Measurements from ENCODE around the gene NAA80. TPM values are rescaled to one million over a fixed set of nuclear protein-coding genes. Genes with fewer than 3 reads are reported as not detected.
"Not testable (repeated sequence)": the region's sequence is repeated elsewhere in the genome, so short reads cannot be mapped to it uniquely, and the experiment has no call there.

NAA80 gene
- total and polyA plus RNA-seq, 10 of the 15 experiments (the other 5 are each of a cell fraction or from before 2014, with no cell fraction given), result 0.48 to 12.7 (median 6.7) TPM

GRCh38 chr3:50272911-50273688, 26.1 kb downstream of the NAA80 start (continued):
- no peak for TF ChIP-seq ZBTB40 (IDR thresholded peaks at IDR 0.05; ENCODE audit: borderline replicate concordance)
- TF ChIP-seq CREM (IDR thresholded peaks at IDR 0.05; ENCODE audit: low read depth), result no peak
- no peak for TF ChIP-seq MYB (IDR thresholded peaks at IDR 0.05; ENCODE audit: borderline replicate concordance, low read depth, low read length)
- TF ChIP-seq BCL11A (IDR thresholded peaks at IDR 0.05; ENCODE audit: low read depth, low read length), result no peak

- not testable (repeated sequence) for H3K27me3 ChIP-seq (replicated peaks in 1 of 2; ENCODE audit: control insufficient read depth in 2 of 2, insufficient read depth in 2 of 2, low read length in 1 of 2); H3K36me3 ChIP-seq (ENCODE audit: control insufficient read depth in 2 of 2, insufficient read depth in 2 of 2, low read length in 1 of 2); H3K4me3 ChIP-seq; H3K79me2 ChIP-seq (ENCODE audit: control insufficient read depth, insufficient read depth, low read length); H3K9me3 ChIP-seq (replicated peaks; ENCODE audit: control insufficient read depth, insufficient read depth, low read length); H3K27ac ChIP-seq (ENCODE audit: control insufficient read depth, insufficient read depth); H3K9ac ChIP-seq (ENCODE audit: control insufficient read depth, insufficient read depth, low read length); DNase-seq (ENCODE audit: low read depth, low spot score); H3K4me1 ChIP-seq (ENCODE audit: control insufficient read depth, insufficient read depth, low read length); BruUV-seq (replicated peaks); FAIRE-seq; H2AFZ ChIP-seq (ENCODE audit: control insufficient read depth, low read depth, low read length); ATAC-seq; H4K20me1 ChIP-seq (ENCODE audit: control insufficient read depth, insufficient read depth)
- SMC1A ChIA-PET (ENCODE audit: uncharacterized antibody, unreplicated experiment), result interaction anchor here (0.8 to 1.7 kb wide), 6 partner anchors 9 to 78 kb away, joined by 3 to 6 read pairs (median 4); no protein-coding TSS in a partner anchor
- CTCF ChIA-PET, result interaction anchor here (0.6 to 3.1 kb wide), 12 partner anchors 12 to 202 kb away, joined by 3 to 24 read pairs (median 5); partner anchors contain the start of gene GNAT1
- intact Hi-C loops (cut with micrococcal nuclease; ENCODE audit: unreplicated experiment) (loop anchor here (2.0 kb wide), 1 partner anchor 26 kb away; no protein-coding TSS in a partner anchor), in situ Hi-C loops (cut with MboI) (loop anchor here (5.0 kb wide), 2 partner anchors 75 to 150 kb away; no protein-coding TSS in a partner anchor)
- POLR2A ChIA-PET, result interaction anchor here (0.6 to 1.6 kb wide), 3 partner anchors 13 to 45 kb away, joined by 3 to 5 read pairs (median 5); no protein-coding TSS in a partner anchor
- 78% methylated on average over 9 of the region's 10 CpGs for WGBS (ENCODE audit: insufficient coverage, insufficient replicate concordance, low lambda C conversion rate, missing lambda C conversion rate)
- H3K4me2 ChIP-seq (ENCODE audit: control insufficient read depth, insufficient read depth), result peak overlapping the region; percentile 71; the same call in 1 of the 2 replicates
- RAD21 ChIA-PET (ENCODE audit: unreplicated experiment), result interaction anchor here (0.7 to 3.5 kb wide), 7 partner anchors 13 to 69 kb away, joined by 3 to 23 read pairs (median 3); partner anchors contain the start of gene GNAI2
Observed at GRCh38 chr3:50272538-50272910, 26.7 kb downstream of the NAA80 start.

Measured in GM12878 (cell line).